ENCODE data around the gene WDR1.

WDR1 gene

DNA sequence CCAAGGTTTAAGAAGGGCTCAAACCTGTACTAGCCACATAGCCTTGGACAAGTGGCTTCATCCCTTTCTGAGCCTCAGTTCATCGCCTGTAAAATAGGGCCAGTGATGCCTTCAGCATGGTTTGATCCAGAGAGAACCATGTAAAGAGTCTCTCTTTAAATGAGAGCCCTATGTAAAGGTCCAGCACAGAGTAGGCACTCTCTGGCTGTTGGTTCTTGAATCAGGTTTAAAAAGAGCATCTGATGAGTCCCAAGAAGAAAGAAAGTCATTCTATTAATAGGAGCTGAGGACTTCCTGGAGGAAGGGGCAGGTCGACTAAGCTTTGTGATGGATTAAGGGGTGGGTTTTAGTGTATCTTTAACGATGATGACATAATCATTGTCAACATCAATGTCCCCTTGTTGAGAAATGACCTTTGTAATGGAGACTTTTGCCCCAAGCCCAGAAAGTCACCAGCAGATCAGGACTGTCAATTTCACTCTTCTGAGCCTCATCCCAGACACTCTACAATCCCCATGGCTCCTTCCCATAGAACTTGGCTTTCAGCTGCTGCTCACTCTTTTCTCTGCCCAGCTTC lies 91.3 kb downstream of the WDR1 start:
- DNase-seq (ENCODE audit: low read depth): no peak
- TF ChIP-seq, protein P1, sequence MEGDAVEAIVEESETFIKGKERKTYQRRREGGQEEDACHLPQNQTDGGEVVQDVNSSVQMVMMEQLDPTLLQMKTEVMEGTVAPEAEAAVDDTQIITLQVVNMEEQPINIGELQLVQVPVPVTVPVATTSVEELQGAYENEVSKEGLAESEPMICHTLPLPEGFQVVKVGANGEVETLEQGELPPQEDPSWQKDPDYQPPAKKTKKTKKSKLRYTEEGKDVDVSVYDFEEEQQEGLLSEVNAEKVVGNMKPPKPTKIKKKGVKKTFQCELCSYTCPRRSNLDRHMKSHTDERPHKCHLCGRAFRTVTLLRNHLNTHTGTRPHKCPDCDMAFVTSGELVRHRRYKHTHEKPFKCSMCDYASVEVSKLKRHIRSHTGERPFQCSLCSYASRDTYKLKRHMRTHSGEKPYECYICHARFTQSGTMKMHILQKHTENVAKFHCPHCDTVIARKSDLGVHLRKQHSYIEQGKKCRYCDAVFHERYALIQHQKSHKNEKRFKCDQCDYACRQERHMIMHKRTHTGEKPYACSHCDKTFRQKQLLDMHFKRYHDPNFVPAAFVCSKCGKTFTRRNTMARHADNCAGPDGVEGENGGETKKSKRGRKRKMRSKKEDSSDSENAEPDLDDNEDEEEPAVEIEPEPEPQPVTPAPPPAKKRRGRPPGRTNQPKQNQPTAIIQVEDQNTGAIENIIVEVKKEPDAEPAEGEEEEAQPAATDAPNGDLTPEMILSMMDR (IDR thresholded peaks at IDR 0.05; ENCODE audit: control insufficient read depth, insufficient read depth, low read depth, low read length, missing control alignments): no peak
- H3K4me3 ChIP-seq (ENCODE audit: control insufficient read depth, low read depth, low read length): no peak overlapping the region

Measured in AG09309 (cell line).